PC-3 (cell line): ENCODE results near the gene IGF2BP2. TPM values are rescaled to one million over a fixed set of nuclear protein-coding genes. Genes with fewer than 3 reads are reported as not detected.

ENCODE experiments used
- ATAC-seq: fragments of 200-7000 bp; cut with Tn5 transposase; 2 replicates; pipeline ENCODE4 v1.9.1; 2020; ENCODE audit warnings: mild to moderate bottlenecking, moderate library complexity
- BruUV-seq: library from RNA; stranded (reverse); fragments of 400-500 nt; replicated peaks from 2 replicates; lab custom pipeline; 2021; lab: Mats Ljungman, UMichigan
- CTCF ChIA-PET: fragments of 300-600 bp; sonication (Branson Sonifier 250); formaldehyde crosslinking; loops from one replicate; lab custom pipeline; 2022; ENCODE audit warnings: antibody characterized with exemption; lab: Charles Lee
- POLR2A ChIA-PET: fragments of 300-600 bp; sonication (Branson Sonifier 250); formaldehyde crosslinking; loops from one replicate; lab custom pipeline; 2022; ENCODE audit warnings: antibody characterized with exemption; ENCODE audit not compliant: unreplicated experiment; lab: Charles Lee
- DNase-seq: peaks from one replicate; pipeline ENCODE4 v3.0.0-alpha.2; 2015
- H2AFZ ChIP-seq: fragments of 300-600 bp; sonication (generic); 2 replicates; pipeline ENCODE4 v1.6.0; 2016; ENCODE audit warnings: antibody characterized with exemption, low read length
- H3F3A ChIP-seq: fragments of 300-600 bp; sonication (generic); one replicate; pipeline ENCODE4 v1.6.0; 2017; ENCODE audit warnings: antibody characterized with exemption, low read length, control low read depth, mild to moderate bottlenecking; ENCODE audit not compliant: unreplicated experiment
- H3K27ac ChIP-seq: fragments of 300-600 bp; sonication (generic); 2 replicates; pipeline ENCODE4 v1.5.1; 2016; ENCODE audit warnings: mild to moderate bottlenecking, low read length
- H3K27me3 ChIP-seq: fragments of 300-600 bp; sonication (generic); 2 replicates; pipeline ENCODE4 v1.6.1; 2016; ENCODE audit warnings: low read length, mixed read lengths
- H3K36me3 ChIP-seq: fragments of 300-600 bp; sonication (generic); 2 replicates; pipeline ENCODE4 v1.6.1; 2016; ENCODE audit warnings: low read depth, mixed run types, low read length, mixed read lengths
- H3K4me1 ChIP-seq: fragments of 300-600 bp; sonication (generic); 2 replicates; pipeline ENCODE4 v1.5.1; 2016; ENCODE audit warnings: low read length; ENCODE audit not compliant: insufficient read depth
- H3K4me2 ChIP-seq: fragments of 300-600 bp; sonication (generic); 2 replicates; pipeline ENCODE4 v1.6.0; 2016; ENCODE audit warnings: low read length
- H3K4me3 ChIP-seq: fragments of 300-600 bp; sonication (generic); 2 replicates; pipeline ENCODE4 v1.5.1; 2016; ENCODE audit warnings: mild to moderate bottlenecking, low read length, mixed read lengths
- H3K79me2 ChIP-seq: fragments of 300-600 bp; sonication (generic); 2 replicates; pipeline ENCODE4 v1.6.1; 2017; ENCODE audit warnings: low read length, mixed read lengths
- H3K9ac ChIP-seq: fragments of 300-600 bp; sonication (generic); 2 replicates; pipeline ENCODE4 v1.6.0; 2016; ENCODE audit warnings: mild to moderate bottlenecking, low read length
- H3K9me2 ChIP-seq: fragments of 300-600 bp; sonication (generic); replicated peaks from 2 replicates; pipeline ENCODE4 v1.6.1; 2016; ENCODE audit warnings: mixed run types, low read length, mixed read lengths
- H3K9me3 ChIP-seq: fragments of 300-600 bp; sonication (generic); 2 replicates; pipeline ENCODE4 v1.6.1; 2016; ENCODE audit warnings: low read length, mixed read lengths
- H4K20me1 ChIP-seq: fragments of 300-600 bp; sonication (generic); 2 replicates; pipeline ENCODE4 v1.6.1; 2016; ENCODE audit warnings: low read length, mixed read lengths
- CTCF ChIP-seq: fragments of 300-600 bp; sonication (generic); conservative IDR thresholded peaks from 2 replicates; pipeline ENCODE4 v1.5.1; 2017; ENCODE audit warnings: antibody characterized with exemption, low read depth, mild to moderate bottlenecking, low read length
- EZH2 ChIP-seq: fragments of 300-600 bp; sonication (generic); IDR thresholded peaks from one replicate; pipeline ENCODE4 v1.6.1; 2017; ENCODE audit warnings: antibody characterized with exemption, mild to moderate bottlenecking, low read length; ENCODE audit not compliant: unreplicated experiment
- EZH2phosphoT487 ChIP-seq: fragments of 300-600 bp; sonication (generic); IDR thresholded peaks from 2 replicates; pipeline ENCODE4 v1.6.1; 2018; ENCODE audit warnings: mild to moderate bottlenecking, antibody characterized with exemption, low read length, borderline replicate concordance
- intact Hi-C: fragments of 100-400 bp; cut with micrococcal nuclease; formaldehyde crosslinking; loops from 2 replicates; pipeline ENCODE4 v1.9.0; 2023
- total RNA-seq: library from RNA; depleted of rRNA; stranded (reverse); fragments of >200 nt; gene quantifications from 2 replicates; pipeline ENCODE4 v1.2.3, GENCODE V29; 2014

The IGF2BP2 gene
- total RNA-seq, 1 experiment from 2014 or later, result 81.2 TPM

- DNase-seq (no peak), ATAC-seq (no peak)
- Histone ChIP-seq H2AFZ (no peak overlapping the region), H3K9me3 (no peaks in the 10 kb centered on the region), H3F3A (no peaks in the 10 kb centered on the region), H3K9ac (no peak overlapping the region), H3K79me2 (peaks cover 22% of the 10 kb centered on the region), H3K36me3 (peaks cover 12% of the 10 kb centered on the region; the same call in 1 of the 2 replicates), H3K27me3 (no peaks in the 10 kb centered on the region), H3K4me3 (no peak overlapping the region), H3K4me1 (peaks cover 35% of the 10 kb centered on the region), H3K9me2 (no peaks in the 10 kb centered on the region; the same call in 1 of the 2 replicates), H3K4me2 (no peak overlapping the region), H4K20me1 (no peaks in the 10 kb centered on the region), H3K27ac (no peak overlapping the region)
- POLR2A ChIA-PET, result interaction anchor here (0.6 kb wide), 1 partner anchor 47 kb away, joined by 8 read pairs; no protein-coding TSS in a partner anchor
- TF ChIP-seq EZH2phosphoT487 (no peak), CTCF (no peak), EZH2 (no peak)
- CTCF ChIA-PET, result no interaction called here
- intact Hi-C loops, result loop anchor here (5.0 kb wide), 1 partner anchor 72 kb away; no protein-coding TSS in a partner anchor
- BruUV-seq, result no TSS peak
Measured at GRCh38 chr3:185830018-185830797, 5.4 kb upstream of the IGF2BP2 start.

GRCh38 chr3:185828755-185829154, 3.9 kb upstream of the IGF2BP2 start:
- H3K36me3 ChIP-seq, result peaks cover 12% of the 10 kb centered on the region; the same call in 1 of the 2 replicates
- H3K27ac ChIP-seq, result no peak overlapping the region
- H3K27me3 ChIP-seq, result no peaks in the 10 kb centered on the region
- H2AFZ ChIP-seq, result no peak overlapping the region
- H3K4me1 ChIP-seq, result peaks cover 25% of the 10 kb centered on the region
- H3F3A ChIP-seq, result no peaks in the 10 kb centered on the region
- no peak for TF ChIP-seq EZH2phosphoT487
- TF ChIP-seq EZH2, result no peak
- no peak for TF ChIP-seq CTCF
- no peaks in the 10 kb centered on the region for H4K20me1 ChIP-seq
- intact Hi-C loops, result no loop called here
- no peak overlapping the region for H3K4me2 ChIP-seq
- H3K79me2 ChIP-seq, result peaks cover 33% of the 10 kb centered on the region
- H3K9me2 ChIP-seq, result no peaks in the 10 kb centered on the region; the same call in 1 of the 2 replicates
- ATAC-seq, result no peak
- POLR2A ChIA-PET, result no interaction called here
- CTCF ChIA-PET, result no interaction called here
- BruUV-seq, result no TSS peak
- no peak overlapping the region for H3K4me3 ChIP-seq
- H3K9ac ChIP-seq, result no peak overlapping the region
- DNase-seq, result no peak
- no peaks in the 10 kb centered on the region for H3K9me3 ChIP-seq
